GM12878 (cell line): ENCODE measurements around the gene N4BP2. TPM values are rescaled to one million over a fixed set of nuclear protein-coding genes. Genes with fewer than 3 reads are reported as not detected.

ENCODE experiments used
- ATAC-seq: fragments of 200-7000 bp; cut with Tn5 transposase; 3 replicates; pipeline ENCODE4 v1.9.1; 2020; ENCODE audit warnings: mild to moderate bottlenecking, moderate library complexity
- BruUV-seq: library from RNA; stranded (reverse); fragments of 400-500 nt; replicated peaks from 2 replicates; lab custom pipeline; 2021; lab: Mats Ljungman, UMichigan
- CTCF ChIA-PET: fragments of 300-600 bp; sonication (Branson Sonifier 250); formaldehyde crosslinking; extraction: SDS; loops from one replicate; lab custom pipeline; 2021; ENCODE audit warnings: inconsistent platforms; lab: Yijun Ruan, JAX
- POLR2A ChIA-PET: fragments of 350-600 bp; formaldehyde crosslinking; extraction: SDS; loops from one replicate; lab custom pipeline; 2021; ENCODE audit warnings: inconsistent platforms; lab: Charles Lee
- RAD21 ChIA-PET: fragments of 300-600 bp; sonication (Branson Sonifier 250); formaldehyde crosslinking; loops from one replicate; lab custom pipeline; 2023; ENCODE audit warnings: antibody characterized with exemption; ENCODE audit not compliant: unreplicated experiment; lab: Charles Lee
- SMC1A ChIA-PET: fragments of 300-600 bp; sonication (Branson Sonifier 250); formaldehyde crosslinking; loops from one replicate; lab custom pipeline; 2023; ENCODE audit not compliant: unreplicated experiment, uncharacterized antibody; lab: Charles Lee
- DNase-seq: peaks from one replicate; pipeline ENCODE4 v3.0.0-alpha.2; 2011; ENCODE audit warnings: low read depth, low spot score
- FAIRE-seq: peaks from 3 replicates; lab custom pipeline; 2011; peaks lifted over from hg19 to GRCh38; lab: Jason Lieb, UNC
- H2AFZ ChIP-seq: 2 replicates; pipeline ENCODE4 v1.6.0; 2011; ENCODE audit warnings: low read depth, low read length, control low read depth; ENCODE audit not compliant: control insufficient read depth
- H3K27ac ChIP-seq: 2 replicates; pipeline ENCODE4 v1.5.1; 2011; ENCODE audit warnings: control low read depth; ENCODE audit not compliant: control insufficient read depth, insufficient read depth
- H3K27me3 ChIP-seq, 2 experiments: replicated peaks in 1 of 2; 2 replicates each; pipeline versions ENCODE4 v1.6.0 to v1.6.1; 2011; ENCODE audit warnings: low read length in 1 of 2; ENCODE audit not compliant: control insufficient read depth in 2 of 2, insufficient read depth in 2 of 2
- H3K36me3 ChIP-seq, 2 experiments: 2 replicates each; pipeline ENCODE4 v1.5.1; 2011; ENCODE audit warnings: low read length in 1 of 2; ENCODE audit not compliant: control insufficient read depth in 2 of 2, insufficient read depth in 2 of 2
- H3K4me1 ChIP-seq: 2 replicates; pipeline ENCODE4 v1.6.1; 2011; ENCODE audit warnings: mild to moderate bottlenecking, low read length, moderate library complexity, mixed read lengths; ENCODE audit not compliant: control insufficient read depth, insufficient read depth
- H3K4me2 ChIP-seq: 2 replicates; pipeline ENCODE4 v1.6.0; 2011; ENCODE audit warnings: control low read depth; ENCODE audit not compliant: control insufficient read depth, insufficient read depth
- H3K4me3 ChIP-seq: fragments of 200-600 bp; sonication (generic); 2 replicates; pipeline ENCODE4 v1.5.1; 2016
- H3K79me2 ChIP-seq: 2 replicates; pipeline ENCODE4 v1.6.0; 2011; ENCODE audit warnings: low read length; ENCODE audit not compliant: control insufficient read depth, insufficient read depth
- H3K9ac ChIP-seq: 2 replicates; pipeline ENCODE4 v1.8.0; 2011; ENCODE audit warnings: low read length, control low read depth, mixed read lengths; ENCODE audit not compliant: control insufficient read depth, insufficient read depth
- H3K9me3 ChIP-seq: replicated peaks from 3 replicates; pipeline ENCODE4 v1.5.1; 2011; ENCODE audit warnings: mild to moderate bottlenecking, low read length; ENCODE audit not compliant: control insufficient read depth, insufficient read depth
- H4K20me1 ChIP-seq: 2 replicates; pipeline ENCODE4 v1.6.0; 2011; ENCODE audit not compliant: control insufficient read depth, insufficient read depth
- BACH1 ChIP-seq: fragments of 450-650 bp; IDR thresholded peaks from 2 replicates; pipeline ENCODE4 v1.6.1; 2017; ENCODE audit warnings: mild to moderate bottlenecking, borderline replicate concordance
- CHD2 ChIP-seq: IDR thresholded peaks from 2 replicates; pipeline ENCODE4 v1.6.1; 2011; ENCODE audit warnings: low read depth, low read length, improper control_type of control experiment, borderline replicate concordance
- E2F8 ChIP-seq: fragments of 450-650 bp; IDR thresholded peaks from 2 replicates; pipeline ENCODE4 v1.6.1; 2018; ENCODE audit warnings: mild to moderate bottlenecking, low read depth, moderate library complexity; ENCODE audit not compliant: partially characterized antibody
- LARP7 ChIP-seq: fragments of 450-650 bp; IDR thresholded peaks from 2 replicates; pipeline ENCODE4 v1.6.1; 2017; ENCODE audit warnings: mild to moderate bottlenecking
- MXI1 ChIP-seq: fragments of 150-350 bp; IDR thresholded peaks from 2 replicates; pipeline ENCODE4 v1.6.1; 2011; ENCODE audit warnings: low read depth, mild to moderate bottlenecking, inconsistent platforms, low read length, improper control_type of control experiment
- MYB ChIP-seq: fragments of 150-350 bp; IDR thresholded peaks from 2 replicates; pipeline ENCODE4 v1.6.1; 2014; ENCODE audit warnings: mild to moderate bottlenecking, low read depth, low read length, borderline replicate concordance
- NFIC ChIP-seq: IDR thresholded peaks from 2 replicates; pipeline ENCODE4 v1.6.1; 2012; ENCODE audit warnings: low read depth, mild to moderate bottlenecking, inconsistent platforms, low read length, moderate library complexity
- POLR2AphosphoS5 ChIP-seq: IDR thresholded peaks from 2 replicates; pipeline ENCODE4 v1.6.1; 2011; ENCODE audit warnings: mild to moderate bottlenecking, low read length, inconsistent platforms
- SMARCA5 ChIP-seq: fragments of 450-650 bp; IDR thresholded peaks from 2 replicates; pipeline ENCODE4 v1.6.1; 2017; ENCODE audit warnings: mild to moderate bottlenecking
- SP1 ChIP-seq: IDR thresholded peaks from one replicate; pipeline ENCODE4 v1.6.1; 2011; ENCODE audit warnings: low read depth, low read length
- WRNIP1 ChIP-seq: IDR thresholded peaks from 2 replicates; pipeline ENCODE4 v1.6.1; 2011; ENCODE audit warnings: low read depth, low read length, improper control_type of control experiment, borderline replicate concordance
- ZBTB40 ChIP-seq: fragments of 450-650 bp; IDR thresholded peaks from 2 replicates; pipeline ENCODE4 v1.6.1; 2016; ENCODE audit warnings: mild to moderate bottlenecking, moderate library complexity, borderline replicate concordance
- WGBS: methylation state at CpG from one replicate; pipeline ENCODE4 v1.1.6; 2016; ENCODE audit warnings: low lambda C conversion rate; ENCODE audit not compliant: insufficient replicate concordance, insufficient coverage; ENCODE audit errors: missing lambda C conversion rate; 5-methylcytosine and 5-hydroxymethylcytosine counted together
- in situ Hi-C: fragments of 300-500 bp; cut with MboI; formaldehyde crosslinking; loops from 9 replicates; pipeline ENCODE4 v1.14.3; 2018; ENCODE audit warnings: mixed read lengths
- intact Hi-C: fragments of 100-400 bp; cut with micrococcal nuclease; formaldehyde crosslinking; loops from one replicate; pipeline ENCODE4 v1.14.2; 2022; ENCODE audit not compliant: unreplicated experiment
- polyA plus RNA-seq, 11 experiments: library from polyadenylated mRNA; depleted of rRNA in 4 of 11; unstranded in 6 of 11; stranded (reverse) in 5 of 11; fragments of >200 nt; fragmentation: Nextera tagmentation in 4 of 11; fragmentation: Illumina TruSeq in 1 of 11; extraction: Ambion mirVana in 4 of 11; extraction: Trizol in 1 of 11; gene quantifications; 1 replicate in 1 of 11; 2 replicates in 10 of 11; pipeline versions ENCODE4 v1.2.1 to v1.2.3, GENCODE V29; 2011 to 2016; ENCODE audit warnings: inconsistent platforms in 2 of 11, missing spikeins in 2 of 11, low read depth in 1 of 11
- total RNA-seq, 4 experiments: library from RNA; depleted of rRNA in 3 of 4; stranded (reverse); fragments of >200 nt in 3 of 4; fragmentation: Illumina TruSeq in 1 of 4; extraction: Trizol in 1 of 4; gene quantifications; 2 replicates each; pipeline versions ENCODE4 v1.2.1 to v1.2.3, GENCODE V29; 2013 to 2021
- TF ChIP-seq, protein P1 (sequence below): fragments of 450-650 bp; IDR thresholded peaks from 2 replicates; pipeline ENCODE4 v1.6.1; 2016; ENCODE audit warnings: mild to moderate bottlenecking

The N4BP2 gene
- total and polyA plus RNA-seq, 10 of the 15 experiments (the other 5 are each of a cell fraction or from before 2014, with no cell fraction given), result 2.3 to 18.7 (median 10.0) TPM

DNA sequence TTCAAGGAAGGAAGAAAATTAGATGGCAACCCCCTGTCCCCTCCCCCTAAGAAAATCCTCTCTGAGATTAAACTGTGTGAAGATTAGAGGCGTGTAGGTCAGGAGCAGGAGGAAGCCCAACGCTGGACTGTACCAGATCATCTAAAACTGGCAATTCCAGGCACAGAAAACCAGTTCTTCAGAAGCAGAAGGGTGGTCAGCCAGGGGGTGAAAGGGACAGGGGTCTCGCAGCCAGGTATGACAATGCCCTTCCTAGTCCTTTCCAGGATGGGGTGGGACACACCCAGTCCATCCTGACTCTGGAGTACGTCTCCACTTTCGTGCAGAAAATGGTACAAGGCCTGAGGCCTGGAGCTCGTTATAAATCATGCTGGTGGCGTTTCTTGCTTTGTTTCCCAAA, 136.9 kb downstream of the N4BP2 start:
- no peaks in the 10 kb centered on the region for H4K20me1 ChIP-seq
- H3K27me3 ChIP-seq, result no peaks in the 10 kb centered on the region
- peak overlapping the region; percentile 92 for H3K27ac ChIP-seq
- ATAC-seq (peak; percentile 4), DNase-seq (no peak), FAIRE-seq (no peak)
- ChIA-PET RAD21 (interaction anchor here (0.9 to 18.0 kb wide), 5 partner anchors 6 to 124 kb away, joined by 3 to 356 read pairs (median 161); no protein-coding TSS in a partner anchor), CTCF (interaction anchor here (1.1 to 3.7 kb wide), 3 partner anchors 8 to 41 kb away, joined by 3 to 23 read pairs (median 20); no protein-coding TSS in a partner anchor), SMC1A (interaction anchor here (0.6 to 20.3 kb wide), 9 partner anchors 7 to 135 kb away, joined by 3 to 374 read pairs (median 11); no protein-coding TSS in a partner anchor), POLR2A (interaction anchor here (0.7 to 12.0 kb wide), 6 partner anchors 9 to 116 kb away, joined by 3 to 214 read pairs (median 8); no protein-coding TSS in a partner anchor)
- in situ Hi-C loops (loop anchor here (25.0 kb wide), 1 partner anchor 1381 kb away; the partner anchor contains the start of gene TLR1), intact Hi-C loops (loop anchor here (5.0 to 10.0 kb wide), 4 partner anchors 479 to 1149 kb away; no protein-coding TSS in a partner anchor)
- H3K36me3 ChIP-seq, result no peaks in the 10 kb centered on the region; a peak in 1 of 4 replicates
- BruUV-seq, result no TSS peak
- no peak overlapping the region for H2AFZ ChIP-seq
- H3K9ac ChIP-seq, result peak overlapping the region; percentile 99
- peak overlapping the region; percentile 88 for H3K4me3 ChIP-seq
- TF ChIP-seq SP1 (no peak), BACH1 (peak; percentile 76), MXI1 (0 out of 2 replicates have a peak, but pooled peaks have one; percentile 34), E2F8 (peak; percentile 21), SMARCA5 (0 out of 2 replicates have a peak, but pooled peaks have one; percentile 23), ZBTB40 (no peak), MYB (0 out of 2 replicates have a peak, but pooled peaks have one; percentile 9), WRNIP1 (no peak; the same call in 1 of the 2 replicates), LARP7 (peak; percentile 47; the same call in 1 of the 2 replicates), POLR2AphosphoS5 (0 out of 2 replicates have a peak, but pooled peaks have one; percentile 37), CHD2 (peak; percentile 12; the same call in 1 of the 2 replicates), NFIC (no peak)
- TF ChIP-seq, protein P1, sequence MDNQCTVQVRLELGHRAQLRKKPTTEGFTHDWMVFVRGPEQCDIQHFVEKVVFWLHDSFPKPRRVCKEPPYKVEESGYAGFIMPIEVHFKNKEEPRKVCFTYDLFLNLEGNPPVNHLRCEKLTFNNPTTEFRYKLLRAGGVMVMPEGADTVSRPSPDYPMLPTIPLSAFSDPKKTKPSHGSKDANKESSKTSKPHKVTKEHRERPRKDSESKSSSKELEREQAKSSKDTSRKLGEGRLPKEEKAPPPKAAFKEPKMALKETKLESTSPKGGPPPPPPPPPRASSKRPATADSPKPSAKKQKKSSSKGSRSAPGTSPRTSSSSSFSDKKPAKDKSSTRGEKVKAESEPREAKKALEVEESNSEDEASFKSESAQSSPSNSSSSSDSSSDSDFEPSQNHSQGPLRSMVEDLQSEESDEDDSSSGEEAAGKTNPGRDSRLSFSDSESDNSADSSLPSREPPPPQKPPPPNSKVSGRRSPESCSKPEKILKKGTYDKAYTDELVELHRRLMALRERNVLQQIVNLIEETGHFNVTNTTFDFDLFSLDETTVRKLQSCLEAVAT, result peak; percentile 12
- H3K9me3 ChIP-seq, result no peaks in the 10 kb centered on the region
- H3K79me2 ChIP-seq, result peaks cover 94% of the 10 kb centered on the region
- H3K4me1 ChIP-seq, result peaks cover 7% of the 10 kb centered on the region
- 0% methylated on average over 7 of the region's 7 CpGs for WGBS
- peak overlapping the region; percentile 91 for H3K4me2 ChIP-seq
